Stimulated activated CD4-positive, alpha-beta T cell treated with anti-CD3 and anti-CD28 coated beads, TNF-alpha, amount 100 ng/mL, for 4 hours (primary cell): ENCODE results near the gene PLA2G4C.
A peak's percentile ranks its signal among the peaks of the same experiment; 100 is the strongest.

Experiments used
- DNase-seq, 3 experiments: peaks; one replicate each; pipeline ENCODE4 v3.0.0-alpha.2; 2020; ENCODE audit warnings: low read depth in 3 of 3

PLA2G4C gene

GRCh38 chr19:48110350-48110966, at the start of gene PLA2G4C:
PLA2G4C (minus strand) TSS chr19:48110817; CDS start chr19:48106529, 4,288 bp downstream.
- DNase-seq: peak; percentile 63 to 83 (median 74)

DNA sequence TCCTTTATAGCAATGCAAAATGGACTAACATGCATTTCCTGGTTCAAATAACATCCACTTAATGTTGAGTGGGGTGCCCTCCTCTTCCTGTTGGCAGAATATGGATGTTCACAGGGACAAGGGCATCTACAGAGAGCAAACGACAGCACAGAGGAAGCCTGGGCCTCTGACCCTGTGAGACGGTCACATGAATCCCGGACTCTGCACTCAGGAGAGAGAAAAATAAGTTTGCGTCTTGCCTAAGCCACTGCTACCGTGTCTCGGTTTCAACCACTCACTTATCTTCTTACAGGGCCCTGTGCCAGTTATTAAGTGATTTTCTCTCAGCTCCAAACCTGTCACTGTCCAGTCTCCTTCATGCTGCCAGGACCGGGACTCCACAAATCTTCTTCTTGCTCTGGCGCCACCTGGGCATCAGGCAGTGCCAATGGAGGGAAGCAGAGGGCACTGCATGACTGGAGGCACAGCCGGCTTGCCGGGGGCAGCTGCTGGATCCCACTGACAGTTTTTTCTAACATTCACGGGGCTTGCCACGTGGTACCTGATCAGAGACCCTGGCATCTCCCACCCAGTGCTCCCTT, 47.7 kb upstream of the PLA2G4C start:
- DNase-seq: no peak

DNA sequence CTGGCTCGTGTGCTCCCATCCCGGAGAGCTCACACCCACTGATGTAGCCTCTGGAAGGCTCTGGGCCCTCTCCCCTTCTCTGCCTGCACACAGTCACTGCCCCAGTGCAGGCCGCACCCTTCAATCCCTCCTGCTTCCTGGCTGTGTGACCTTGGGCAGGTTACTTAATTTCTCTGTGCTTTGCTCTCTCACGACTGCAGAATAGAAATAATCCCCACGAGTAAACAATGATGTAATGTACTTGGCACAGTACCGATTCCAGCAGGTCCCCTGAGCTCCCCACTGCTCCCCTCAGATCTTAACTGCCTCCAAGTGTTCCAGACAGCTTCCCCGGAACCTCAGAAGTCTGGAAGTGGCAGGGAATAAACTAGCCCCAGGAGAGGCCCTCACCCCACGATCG, 43.4 kb upstream of the PLA2G4C start:
- DNase-seq: no peak

DNA sequence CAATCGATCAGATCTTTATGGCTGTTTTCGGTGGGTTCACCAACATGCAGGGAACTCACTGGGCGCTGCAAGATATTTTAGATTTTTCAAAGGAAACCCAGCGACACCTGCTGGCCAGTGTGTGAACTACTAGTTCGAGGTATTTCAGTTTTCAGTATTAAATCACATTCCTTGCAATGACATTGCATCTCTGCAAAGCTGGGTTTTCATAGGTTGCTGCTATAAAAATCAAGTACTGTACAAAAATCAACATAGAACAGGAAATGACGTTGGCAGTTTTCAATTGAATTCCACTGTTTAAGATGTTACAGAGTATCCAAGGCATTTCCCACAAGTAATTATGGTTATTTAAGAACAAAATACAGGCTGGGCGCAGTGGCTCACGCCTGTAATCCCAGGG, 41.9 kb upstream of the PLA2G4C start:
- peak; percentile 33 to 52 (median 38) for DNase-seq

GRCh38 chr19:48149430-48149829, 38.8 kb upstream of the PLA2G4C start:
- DNase-seq: no peak

DNA sequence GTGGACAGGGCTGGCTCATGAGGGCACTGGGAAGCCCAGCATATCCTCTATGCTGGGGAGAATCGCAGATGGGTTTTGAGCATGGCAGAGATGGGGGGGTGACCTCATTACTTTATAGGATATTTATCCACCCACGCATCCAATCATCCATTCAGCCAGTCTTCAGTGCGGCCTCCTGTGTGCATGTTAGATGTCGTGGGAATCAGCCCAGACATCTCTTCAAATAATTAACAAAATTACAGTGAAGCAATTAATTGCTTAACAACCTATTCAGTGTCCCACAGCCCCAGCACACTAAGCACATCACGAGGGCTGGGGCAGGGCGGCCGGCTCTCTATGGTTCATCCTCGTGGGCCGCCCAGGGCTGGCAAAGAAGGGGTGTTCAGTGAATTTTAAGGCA, 38.0 kb upstream of the PLA2G4C start:
- DNase-seq: no peak

GRCh38 chr19:48147597-48148175, 37.1 kb upstream of the PLA2G4C start:
- DNase-seq: no peak

DNA sequence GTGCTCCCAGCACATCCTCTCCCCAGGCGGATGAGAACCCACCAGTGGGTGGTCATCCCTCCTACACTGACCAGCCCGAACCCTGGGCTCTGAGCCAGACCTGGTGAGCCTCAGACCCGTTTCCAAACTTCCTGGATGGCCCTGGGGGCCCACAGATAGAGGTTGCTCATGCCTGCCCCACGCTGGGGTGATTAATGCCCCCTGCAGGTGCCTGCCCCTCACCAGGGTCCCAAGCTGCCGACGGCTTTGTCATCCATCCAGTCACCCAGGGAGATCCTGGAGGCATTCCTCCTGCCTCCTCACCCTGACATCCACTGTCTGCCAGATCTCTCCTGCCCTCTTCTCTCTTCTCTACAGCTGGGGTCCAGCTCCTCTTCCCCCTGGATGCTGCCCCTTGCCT, 28.4 kb upstream of the PLA2G4C start:
- DNase-seq: no peak

GRCh38 chr19:48137411-48137810, 26.8 kb upstream of the PLA2G4C start:
- no peak for DNase-seq

GRCh38 chr19:48136547-48136946, 25.9 kb upstream of the PLA2G4C start:
- no peak for DNase-seq

DNA sequence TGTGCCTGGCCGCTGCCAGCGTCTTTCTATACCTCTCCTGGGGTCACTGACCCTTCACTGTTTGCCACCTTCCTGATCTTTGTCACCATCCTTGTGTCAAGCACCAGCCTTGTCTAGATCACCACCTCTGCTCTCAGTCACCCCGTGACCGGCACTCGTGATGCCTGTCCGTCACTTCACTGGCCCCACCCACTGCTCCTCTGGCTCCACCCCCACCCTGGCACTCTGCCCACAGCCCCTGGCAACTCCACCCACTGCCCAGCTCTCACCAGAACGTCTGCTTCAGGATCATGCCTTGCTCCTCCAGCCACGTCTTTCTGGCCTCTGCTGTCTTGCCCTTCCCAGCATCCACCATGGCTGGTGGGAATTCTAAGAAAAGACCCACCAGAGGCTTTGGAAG, 24.8 kb upstream of the PLA2G4C start:
- DNase-seq: no peak

DNA sequence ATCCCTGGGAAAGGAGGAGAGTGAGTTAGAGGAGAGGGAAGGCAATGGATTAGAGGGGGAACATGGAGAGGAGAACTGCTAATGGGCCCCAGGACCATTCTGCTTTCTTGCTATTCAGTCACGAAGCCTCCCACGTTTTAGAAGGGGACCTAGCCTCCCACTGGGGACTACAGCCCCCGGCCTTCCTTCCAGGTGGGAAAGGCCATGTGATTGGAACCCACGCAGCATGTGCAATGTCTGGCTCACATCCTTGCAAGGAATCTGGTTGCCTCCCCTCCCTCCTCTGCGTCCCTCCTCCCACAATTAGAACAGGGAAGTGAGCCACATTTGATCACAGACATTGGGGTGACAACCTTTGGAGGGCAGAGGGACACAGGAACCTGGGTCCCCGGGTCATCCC, 22.5 kb upstream of the PLA2G4C start:
- no peak for DNase-seq

- no peak for DNase-seq
These were observed 16.9 kb upstream of the PLA2G4C start for GRCh38 chr19:48127561-48127960.

GRCh38 chr19:48123907-48124651, 13.5 kb upstream of the PLA2G4C start:
- no peak for DNase-seq

DNA sequence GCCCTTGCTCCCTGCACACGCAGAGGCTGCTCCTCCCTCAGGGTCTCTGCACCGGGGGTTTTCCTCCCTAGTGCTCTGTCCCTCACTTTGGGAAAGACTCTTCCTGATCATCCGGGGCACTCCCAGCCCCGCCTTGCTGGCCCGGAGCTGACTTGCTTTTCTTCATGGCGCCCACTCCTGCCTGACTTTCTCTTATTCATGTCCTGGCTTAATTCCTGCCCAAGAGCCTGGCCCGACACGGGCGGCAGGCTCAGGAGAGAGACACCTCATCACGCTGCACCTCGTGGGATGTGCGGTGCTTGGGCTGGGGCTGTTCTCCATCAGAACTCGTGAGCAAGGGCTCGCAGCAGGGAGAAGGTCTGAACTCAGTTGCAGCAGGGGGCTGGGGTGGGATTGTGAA, 11.8 kb upstream of the PLA2G4C start:
- no peak for DNase-seq

DNA sequence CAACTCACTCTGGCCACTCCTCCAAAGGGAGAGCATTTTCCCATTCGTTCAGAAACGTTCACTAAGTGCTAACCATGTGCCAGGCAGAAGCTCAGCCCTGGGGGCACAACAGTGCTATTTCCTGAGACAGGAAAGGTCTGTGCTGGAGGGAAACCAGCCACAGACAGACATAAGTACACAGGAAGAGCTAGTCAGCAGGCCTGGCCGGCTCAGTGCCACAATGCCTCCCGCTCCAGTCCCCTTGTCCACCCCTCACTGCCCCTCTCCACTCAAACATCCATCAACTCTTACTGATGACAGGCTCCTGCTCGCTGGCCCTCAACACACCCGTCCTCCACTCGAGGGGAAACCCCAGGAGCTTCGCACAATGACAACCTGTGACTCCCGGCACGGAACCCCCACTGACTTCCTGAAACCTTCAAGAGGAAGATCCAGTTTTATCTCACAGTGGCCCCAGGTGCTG, 11.3 kb upstream of the PLA2G4C start:
- no peak for DNase-seq

DNA sequence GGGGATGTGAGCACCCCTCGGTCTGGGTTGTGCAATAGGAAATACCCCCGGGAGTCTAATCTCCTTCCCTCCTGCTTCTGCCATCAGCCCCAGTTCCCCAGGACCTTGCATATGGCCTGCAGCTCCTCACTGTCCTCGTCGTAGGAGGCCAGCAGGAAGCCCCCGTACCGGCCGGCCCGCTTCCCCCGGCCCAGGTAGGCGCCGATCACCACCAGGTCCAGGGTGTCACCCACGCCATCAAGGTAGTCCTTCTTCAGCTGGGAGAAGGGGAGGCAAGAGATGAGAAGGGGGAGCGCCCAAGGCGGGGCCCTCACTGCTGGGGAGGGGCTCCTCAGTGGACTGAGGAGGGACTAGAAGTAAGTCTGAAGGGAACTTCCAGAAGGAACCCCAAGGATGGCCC, 10.4 kb upstream of the PLA2G4C start:
- DNase-seq: no peak

- DNase-seq: no peak
These were observed 9.9 kb upstream of the PLA2G4C start for GRCh38 chr19:48120505-48120904.

DNA sequence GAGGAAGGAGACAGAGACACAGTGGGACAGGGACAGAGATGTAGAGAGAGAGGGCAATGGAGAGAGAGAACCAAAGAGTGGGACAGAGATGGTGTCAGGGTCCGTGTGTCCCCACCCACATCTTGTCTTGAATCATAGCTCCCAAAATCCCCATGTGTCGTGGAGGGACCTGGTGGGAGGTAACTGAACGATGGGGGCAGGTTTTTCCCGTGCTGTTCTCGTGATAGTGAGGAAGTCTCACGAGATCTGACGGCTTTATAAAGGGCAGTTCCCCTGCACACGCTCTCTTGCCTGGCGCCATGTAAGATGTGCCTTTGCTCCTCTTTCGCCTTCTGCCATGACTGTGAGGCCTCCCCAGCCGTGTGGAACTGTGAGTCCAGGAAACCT, 7.5 kb upstream of the PLA2G4C start:
- no peak for DNase-seq

GRCh38 chr19:48117515-48118130, 7.0 kb upstream of the PLA2G4C start:
- DNase-seq: no peak

GRCh38 chr19:48113190-48113917, 2.7 kb upstream of the PLA2G4C start:
- DNase-seq: no peak

DNA sequence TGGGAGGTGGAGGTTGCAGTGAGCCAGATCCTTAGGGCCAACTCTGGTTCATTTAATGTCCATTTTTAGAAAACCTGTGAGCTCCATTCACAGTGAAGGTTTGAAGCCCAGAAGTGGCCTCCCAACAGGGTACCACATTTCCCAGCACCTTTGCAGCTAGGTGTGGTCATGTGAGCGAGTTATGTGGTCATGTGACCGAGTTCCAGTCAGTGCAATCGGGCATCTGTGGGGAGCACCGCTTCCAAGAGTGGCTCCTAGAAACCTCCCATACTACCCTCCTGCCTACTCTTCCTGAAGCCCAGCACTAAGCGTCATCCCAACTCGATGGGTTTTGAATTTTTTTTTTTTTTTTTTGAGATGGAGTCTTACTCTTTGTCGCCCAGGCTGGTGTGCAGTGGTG, 663 bp upstream of the PLA2G4C start:
- DNase-seq: no peak
